HepG2 (cell line): Measurements from ENCODE around the gene KRT7. TPM values are rescaled to one million over a fixed set of nuclear protein-coding genes. Genes with fewer than 3 reads are reported as not detected.

Experiments
- ATAC-seq: fragments of 200-7000 bp; cut with Tn5 transposase; 3 replicates; pipeline ENCODE4 v1.9.1; 2020; ENCODE audit warnings: mild to moderate bottlenecking, moderate library complexity
- BruUV-seq: library from RNA; stranded (reverse); fragments of 400-500 nt; replicated peaks from 2 replicates; lab custom pipeline; 2021; lab: Mats Ljungman, UMichigan
- CTCF ChIA-PET: fragments of 300-600 bp; formaldehyde crosslinking; extraction: SDS; loops from one replicate; lab custom pipeline; 2021; ENCODE audit warnings: low total read pairs, inconsistent platforms, low intra/inter-chr PET ratio; lab: Yijun Ruan, JAX
- POLR2A ChIA-PET: fragments of 350-600 bp; sonication (Branson Sonifier 250); formaldehyde crosslinking; loops from one replicate; lab custom pipeline; 2020; ENCODE audit warnings: antibody characterized with exemption, inconsistent platforms; lab: Yijun Ruan, JAX
- DNase-seq: peaks from one replicate; pipeline ENCODE4 v3.0.0-alpha.2; 2015; ENCODE audit warnings: low spot score
- FAIRE-seq: peaks from 3 replicates; lab custom pipeline; 2011; peaks lifted over from hg19 to GRCh38; lab: Jason Lieb, UNC
- H2AFZ ChIP-seq: one replicate; pipeline ENCODE4 v1.6.1; 2011; ENCODE audit warnings: low read length, inconsistent platforms
- H3K27ac ChIP-seq: fragments of 300-600 bp; 3 replicates; pipeline ENCODE4 v1.8.0; 2011; ENCODE audit warnings: mixed run types, mild to moderate bottlenecking, mixed read lengths, low read length, inconsistent platforms; ENCODE audit not compliant: insufficient read depth; ENCODE audit errors: extremely low read length
- H3K27me3 ChIP-seq, 2 experiments: fragments of 200-600 bp in 1 of 2; 2 replicates in 1 of 2; 3 replicates in 1 of 2; pipeline versions ENCODE4 v1.6.0 to v1.8.0; 2011; ENCODE audit warnings: low read length in 2 of 2, mild to moderate bottlenecking in 2 of 2, moderate library complexity in 2 of 2, inconsistent platforms in 1 of 2; ENCODE audit not compliant: insufficient read depth in 2 of 2, control insufficient read depth in 1 of 2
- H3K36me3 ChIP-seq, 2 experiments: fragments of 200-600 bp in 1 of 2; replicated peaks in 1 of 2; 2 replicates in 1 of 2; 3 replicates in 1 of 2; pipeline versions ENCODE4 v1.5.1 to v1.8.0; 2011; ENCODE audit warnings: low read length in 2 of 2, inconsistent platforms in 1 of 2; ENCODE audit not compliant: insufficient read depth in 2 of 2, control insufficient read depth in 1 of 2
- H3K4me1 ChIP-seq: 2 replicates; pipeline ENCODE4 v1.5.1; 2012; ENCODE audit warnings: low read length, inconsistent platforms; ENCODE audit not compliant: insufficient read depth
- H3K4me2 ChIP-seq: 2 replicates; pipeline ENCODE4 v1.6.0; 2011; ENCODE audit warnings: low read depth, low read length, inconsistent platforms
- H3K4me3 ChIP-seq, 3 experiments: fragments of 200-600 bp in 1 of 3; sonication (generic), shearing (Covaris generic) in 1 of 3; replicated peaks in 1 of 3; 2 replicates each; pipeline ENCODE4 v1.5.1; 2011 to 2016; ENCODE audit warnings: low read length in 3 of 3, inconsistent platforms in 2 of 3, low read depth in 2 of 3, mild to moderate bottlenecking in 2 of 3, control low read depth in 1 of 3, mixed read lengths in 1 of 3; ENCODE audit not compliant: insufficient read depth in 1 of 3
- H3K79me2 ChIP-seq: one replicate; pipeline ENCODE4 v1.6.1; 2011; ENCODE audit warnings: low read length, inconsistent platforms; ENCODE audit not compliant: insufficient read depth
- H3K9ac ChIP-seq: 2 replicates; pipeline ENCODE4 v1.6.0; 2011; ENCODE audit warnings: mild to moderate bottlenecking, low read depth, low read length, inconsistent platforms; ENCODE audit not compliant: insufficient read depth
- H3K9me3 ChIP-seq: 2 replicates; pipeline ENCODE4 v1.5.1; 2012; ENCODE audit warnings: mild to moderate bottlenecking, low read length
- H4K20me1 ChIP-seq: 2 replicates; pipeline ENCODE4 v1.6.0; 2011; ENCODE audit warnings: inconsistent platforms, mild to moderate bottlenecking, low read length, moderate library complexity; ENCODE audit not compliant: insufficient read depth
- DBP ChIP-seq: sonication (generic); formaldehyde crosslinking; IDR thresholded peaks from 2 replicates; pipeline ENCODE4 v1.4.0; 2020; ENCODE audit warnings: missing genetic modification reagents; ENCODE audit errors: not compliant biosample characterization
- DMTF1 ChIP-seq: sonication (generic); formaldehyde crosslinking; IDR thresholded peaks from 2 replicates; pipeline ENCODE4 v1.4.0; 2020; ENCODE audit warnings: mild to moderate bottlenecking, missing genetic modification reagents
- HDAC2 ChIP-seq: sonication (generic); formaldehyde crosslinking; IDR thresholded peaks from 2 replicates; pipeline ENCODE4 v1.4.0; 2020; ENCODE audit warnings: missing genetic modification reagents
- HIVEP1 ChIP-seq: sonication (generic); formaldehyde crosslinking; IDR thresholded peaks from 2 replicates; pipeline ENCODE4 v1.4.0; 2020; ENCODE audit warnings: mild to moderate bottlenecking, missing genetic modification reagents
- HMG20A ChIP-seq: IDR thresholded peaks from 2 replicates; pipeline ENCODE4 v1.6.1; 2016; ENCODE audit warnings: borderline replicate concordance
- IKZF4 ChIP-seq: sonication (generic); formaldehyde crosslinking; IDR thresholded peaks from 2 replicates; pipeline ENCODE4 v1.5.1; 2020; ENCODE audit warnings: borderline replicate concordance, mild to moderate bottlenecking, low read depth, missing genetic modification reagents; ENCODE audit errors: not compliant biosample characterization
- NAIF1 ChIP-seq: sonication (generic); formaldehyde crosslinking; IDR thresholded peaks from 2 replicates; pipeline ENCODE4 v1.5.0; 2020; ENCODE audit warnings: mild to moderate bottlenecking, missing genetic modification reagents, borderline replicate concordance
- NR2C2 ChIP-seq: sonication (generic); formaldehyde crosslinking; IDR thresholded peaks from 2 replicates; pipeline ENCODE4 v1.4.0; 2020; ENCODE audit warnings: missing genetic modification reagents, mild to moderate bottlenecking, moderate library complexity, borderline replicate concordance
- PAWR ChIP-seq: sonication (generic); formaldehyde crosslinking; IDR thresholded peaks from 2 replicates; pipeline ENCODE4 v1.4.0; 2020; ENCODE audit warnings: missing genetic modification reagents, mild to moderate bottlenecking, borderline replicate concordance
- PHF8 ChIP-seq: sonication (generic); formaldehyde crosslinking; IDR thresholded peaks from 2 replicates; pipeline ENCODE4 v1.5.0; 2020; ENCODE audit warnings: missing genetic modification reagents
- SIN3A ChIP-seq: IDR thresholded peaks from 2 replicates; pipeline ENCODE4 v1.6.1; 2011; ENCODE audit warnings: low read depth, mild to moderate bottlenecking, control low read depth, low read length, borderline replicate concordance
- TCF7L2 ChIP-seq: IDR thresholded peaks from 2 replicates; pipeline ENCODE4 v1.6.1; 2011; ENCODE audit warnings: mild to moderate bottlenecking, low read depth, low read length, moderate library complexity
- TEAD3 ChIP-seq: optimal IDR thresholded peaks from 2 replicates; pipeline ENCODE3; 2016; ENCODE audit warnings: borderline replicate concordance
- USF2 ChIP-seq, 2 experiments: sonication (generic) in 1 of 2; formaldehyde crosslinking in 1 of 2; IDR thresholded peaks; 2 replicates each; pipeline versions ENCODE4 v1.5.1 to v1.6.1; 2011 to 2020; ENCODE audit warnings: borderline replicate concordance in 1 of 2, low read depth in 1 of 2, low read length in 1 of 2, mild to moderate bottlenecking in 1 of 2, missing genetic modification reagents in 1 of 2, moderate library complexity in 1 of 2
- ZNF235 ChIP-seq: sonication (generic); formaldehyde crosslinking; IDR thresholded peaks from 2 replicates; pipeline ENCODE4 v1.8.1; 2023; ENCODE audit warnings: mild to moderate bottlenecking, missing genetic modification reagents, borderline replicate concordance
- ZNF337 ChIP-seq: sonication (generic); formaldehyde crosslinking; IDR thresholded peaks from 2 replicates; pipeline ENCODE4 v1.5.1; 2020; ENCODE audit warnings: missing genetic modification reagents, low read depth, mild to moderate bottlenecking, borderline replicate concordance
- WGBS: methylation state at CpG from one replicate; pipeline ENCODE4 v1.1.6; 2017; ENCODE audit warnings: low lambda C conversion rate; 5-methylcytosine and 5-hydroxymethylcytosine counted together
- in situ Hi-C: cut with HindIII; loops from 2 replicates; pipeline ENCODE4 v1.10.0; 2017; ENCODE audit warnings: low pct_unique_long_range_greater_than_20kb; ENCODE audit not compliant: extremely low pct_ligation_motif_present
- intact Hi-C: fragments of 100-400 bp; cut with micrococcal nuclease; formaldehyde crosslinking; loops from one replicate; pipeline ENCODE4 v1.10.0; 2022; ENCODE audit not compliant: unreplicated experiment
- polyA plus RNA-seq, 8 experiments: library from polyadenylated mRNA; depleted of rRNA in 3 of 8; stranded (reverse) in 7 of 8; unstranded in 1 of 8; fragments of >200 nt; fragmentation: Illumina TruSeq in 4 of 8; extraction: Trizol in 4 of 8; gene quantifications; 2 replicates each; pipeline versions ENCODE4 v1.2.1 to v1.2.3, GENCODE V29; 2011 to 2016; ENCODE audit warnings: low read depth in 4 of 8, missing spikeins in 1 of 8, mixed read lengths in 1 of 8; ENCODE audit not compliant: insufficient read depth in 1 of 8
- total RNA-seq, 5 experiments: library from RNA; depleted of rRNA; stranded (reverse); fragments of >200 nt; fragmentation: Illumina TruSeq; extraction: Trizol; gene quantifications; 2 replicates each; pipeline ENCODE4 v1.2.3, GENCODE V29; 2016; ENCODE audit warnings: low read depth in 1 of 5

The KRT7 gene
- total and polyA plus RNA-seq, 2 of the 13 experiments (the other 11 are each of a cell fraction or from before 2014, with no cell fraction given), result 0.83 TPM; not detected in 1

GRCh38 chr12:52221070-52221781 lies 11.8 kb upstream of the KRT7 start:
- no TSS peak for BruUV-seq
- Histone ChIP-seq H3K4me2 (no peak overlapping the region), H2AFZ (no peak overlapping the region), H3K9me3 (no peaks in the 10 kb centered on the region), H3K4me1 (peaks cover 5% of the 10 kb centered on the region; the same call in 1 of the 2 replicates), H3K9ac (no peak overlapping the region), H3K79me2 (no peaks in the 10 kb centered on the region), H3K27me3 (peaks cover 0 to 6% of the 10 kb centered on the region in 2 experiments; a peak in 2 of 5 replicates), H3K36me3 (no peaks in the 10 kb centered on the region), H3K27ac (no peak overlapping the region), H4K20me1 (no peaks in the 10 kb centered on the region), H3K4me3 (no peak overlapping the region)
- POLR2A ChIA-PET, result no interaction called here
- intact Hi-C loops (no loop called here), in situ Hi-C loops (no loop called here)
- 34% methylated on average over 4 of the region's 4 CpGs for WGBS
- CTCF ChIA-PET, result interaction anchor here (1.4 kb wide), 1 partner anchor 58 kb away, joined by 4 read pairs; no protein-coding TSS in a partner anchor
- FAIRE-seq (no peak), ATAC-seq (no peak), DNase-seq (no peak)
- no peak for TF ChIP-seq PAWR (CRISPR knock-in tag)
- no peak for TF ChIP-seq HMG20A (CRISPR knock-in tag)
- TF ChIP-seq TEAD3 (CRISPR knock-in tag), result no peak
- no peak for TF ChIP-seq DMTF1 (CRISPR knock-in tag)
- no peak for TF ChIP-seq PHF8 (CRISPR knock-in tag)
- TF ChIP-seq TCF7L2, result no peak
- no peak for TF ChIP-seq SIN3A
- TF ChIP-seq ZNF235, result no peak
- no peak for TF ChIP-seq HDAC2
- no peak for TF ChIP-seq HIVEP1 (CRISPR knock-in tag)
- no peak for TF ChIP-seq USF2 (IDR thresholded peaks at IDR 0.05; ENCODE audit: low read depth, low read length)
- no peak for TF ChIP-seq USF2 (CRISPR knock-in tag; IDR thresholded peaks at IDR 0.05; ENCODE audit: borderline replicate concordance)
- TF ChIP-seq NR2C2 (CRISPR knock-in tag), result no peak
- TF ChIP-seq DBP (CRISPR knock-in tag), result no peak
- no peak for TF ChIP-seq ZNF337 (CRISPR knock-in tag)
- no peak for TF ChIP-seq NAIF1 (CRISPR knock-in tag)
- TF ChIP-seq IKZF4, result no peak
